Right atrium auricular region (tissue), 2 donors: ENCODE measurements around the gene JARID2. TPM values are rescaled to one million over a fixed set of nuclear protein-coding genes. Genes with fewer than 3 reads are reported as not detected.

Source experiments
- DNase-seq: peaks from one replicate; pipeline ENCODE4 v3.0.0-alpha.2; 2019; ENCODE audit warnings: low spot score
- H3K27ac ChIP-seq, 2 donors: fragments of 200-600 bp; sonication (generic); 1 replicate in 1 of 2; 2 replicates in 1 of 2; pipeline ENCODE4 v1.5.1; 2016 to 2019
- H3K27me3 ChIP-seq, 2 donors: fragments of 200-600 bp; sonication (generic); one replicate each; pipeline versions ENCODE4 v1.5.1 to v1.6.0; 2017 to 2019
- H3K36me3 ChIP-seq: fragments of 200-600 bp; sonication (generic); one replicate; pipeline ENCODE4 v1.5.1; 2016
- H3K4me1 ChIP-seq, 2 donors: fragments of 200-600 bp; sonication (generic); one replicate each; pipeline versions ENCODE4 v1.5.1 to v1.6.0; 2017 to 2019
- H3K4me3 ChIP-seq, 2 donors: fragments of 200-600 bp; sonication (generic); 1 replicate in 1 of 2; 2 replicates in 1 of 2; pipeline ENCODE4 v1.5.1; 2017 to 2019; ENCODE audit warnings: mild to moderate bottlenecking in 1 of 2, moderate library complexity in 1 of 2
- H3K9me3 ChIP-seq, 2 donors: fragments of 200-600 bp; sonication (generic); one replicate each; pipeline ENCODE4 v1.5.1; 2019
- total RNA-seq, 2 donors: library from RNA; depleted of rRNA; stranded (reverse); fragments of >200 nt; gene quantifications; one replicate each; pipeline ENCODE4 v1.1.0, GENCODE V29; 2016
- TF ChIP-seq, protein P1 (sequence below), 2 donors: fragments of 200-600 bp; sonication (generic); IDR thresholded peaks; one replicate each; pipeline ENCODE4 v1.5.1; 2019; ENCODE audit warnings: antibody characterized with exemption in 2 of 2

JARID2 gene
- total RNA-seq, 2 donors from 2014 or later: 6.5 to 6.7 TPM

DNA sequence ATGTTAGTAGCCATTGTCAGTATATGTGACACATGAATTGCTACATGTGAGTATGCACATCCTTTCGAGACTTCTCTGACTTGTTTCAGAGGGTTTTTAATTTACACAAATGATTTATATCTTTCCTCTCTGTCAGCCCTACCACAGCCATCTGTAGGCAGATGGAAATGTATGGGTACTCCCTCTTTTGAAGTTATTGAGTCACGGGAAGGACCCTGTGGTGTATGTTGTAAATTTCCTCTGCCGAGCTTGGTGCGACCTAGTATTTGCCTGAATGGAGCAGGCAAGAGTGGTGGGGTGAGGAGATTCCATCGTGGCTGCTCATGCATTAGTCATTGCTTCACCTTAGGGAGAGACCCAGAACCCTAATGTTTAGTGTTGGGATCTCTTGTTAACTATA is 171.9 kb downstream of the JARID2 start:
- Histone ChIP-seq H3K27me3 (no peaks in the 10 kb centered on the region), H3K36me3 (no peaks in the 10 kb centered on the region), H3K27ac (no peak overlapping the region), H3K9me3 (peaks cover 0 to 16% of the 10 kb centered on the region in 2 donors), H3K4me3 (no peak overlapping the region), H3K4me1 (peaks cover 0 to 41% of the 10 kb centered on the region in 2 donors)
- DNase-seq: no peak
- TF ChIP-seq, protein P1, sequence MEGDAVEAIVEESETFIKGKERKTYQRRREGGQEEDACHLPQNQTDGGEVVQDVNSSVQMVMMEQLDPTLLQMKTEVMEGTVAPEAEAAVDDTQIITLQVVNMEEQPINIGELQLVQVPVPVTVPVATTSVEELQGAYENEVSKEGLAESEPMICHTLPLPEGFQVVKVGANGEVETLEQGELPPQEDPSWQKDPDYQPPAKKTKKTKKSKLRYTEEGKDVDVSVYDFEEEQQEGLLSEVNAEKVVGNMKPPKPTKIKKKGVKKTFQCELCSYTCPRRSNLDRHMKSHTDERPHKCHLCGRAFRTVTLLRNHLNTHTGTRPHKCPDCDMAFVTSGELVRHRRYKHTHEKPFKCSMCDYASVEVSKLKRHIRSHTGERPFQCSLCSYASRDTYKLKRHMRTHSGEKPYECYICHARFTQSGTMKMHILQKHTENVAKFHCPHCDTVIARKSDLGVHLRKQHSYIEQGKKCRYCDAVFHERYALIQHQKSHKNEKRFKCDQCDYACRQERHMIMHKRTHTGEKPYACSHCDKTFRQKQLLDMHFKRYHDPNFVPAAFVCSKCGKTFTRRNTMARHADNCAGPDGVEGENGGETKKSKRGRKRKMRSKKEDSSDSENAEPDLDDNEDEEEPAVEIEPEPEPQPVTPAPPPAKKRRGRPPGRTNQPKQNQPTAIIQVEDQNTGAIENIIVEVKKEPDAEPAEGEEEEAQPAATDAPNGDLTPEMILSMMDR (IDR thresholded peaks at IDR 0.05): no peak

- TF ChIP-seq, protein P1 (IDR thresholded peaks at IDR 0.05): no peak
- Histone ChIP-seq H3K4me3 (no peak overlapping the region), H3K36me3 (no peaks in the 10 kb centered on the region), H3K27ac (no peak overlapping the region), H3K27me3 (no peaks in the 10 kb centered on the region), H3K9me3 (peaks cover 0 to 16% of the 10 kb centered on the region in 2 donors), H3K4me1 (peaks cover 0 to 30% of the 10 kb centered on the region in 2 donors)
- no peak for DNase-seq
These were observed 173.6 kb downstream of the JARID2 start for GRCh38 chr6:15419493-15419892.

- Histone ChIP-seq H3K4me3 (no peak overlapping the region), H3K9me3 (peaks cover 0 to 16% of the 10 kb centered on the region in 2 donors), H3K27ac (peak overlapping the region; percentile 37 to 70), H3K36me3 (no peaks in the 10 kb centered on the region), H3K4me1 (peaks cover 0 to 26% of the 10 kb centered on the region in 2 donors), H3K27me3 (no peaks in the 10 kb centered on the region)
- no peak for DNase-seq
- TF ChIP-seq, protein P1 (IDR thresholded peaks at IDR 0.05): no peak
These were observed 175.1 kb downstream of the JARID2 start for GRCh38 chr6:15420959-15421438.

DNA sequence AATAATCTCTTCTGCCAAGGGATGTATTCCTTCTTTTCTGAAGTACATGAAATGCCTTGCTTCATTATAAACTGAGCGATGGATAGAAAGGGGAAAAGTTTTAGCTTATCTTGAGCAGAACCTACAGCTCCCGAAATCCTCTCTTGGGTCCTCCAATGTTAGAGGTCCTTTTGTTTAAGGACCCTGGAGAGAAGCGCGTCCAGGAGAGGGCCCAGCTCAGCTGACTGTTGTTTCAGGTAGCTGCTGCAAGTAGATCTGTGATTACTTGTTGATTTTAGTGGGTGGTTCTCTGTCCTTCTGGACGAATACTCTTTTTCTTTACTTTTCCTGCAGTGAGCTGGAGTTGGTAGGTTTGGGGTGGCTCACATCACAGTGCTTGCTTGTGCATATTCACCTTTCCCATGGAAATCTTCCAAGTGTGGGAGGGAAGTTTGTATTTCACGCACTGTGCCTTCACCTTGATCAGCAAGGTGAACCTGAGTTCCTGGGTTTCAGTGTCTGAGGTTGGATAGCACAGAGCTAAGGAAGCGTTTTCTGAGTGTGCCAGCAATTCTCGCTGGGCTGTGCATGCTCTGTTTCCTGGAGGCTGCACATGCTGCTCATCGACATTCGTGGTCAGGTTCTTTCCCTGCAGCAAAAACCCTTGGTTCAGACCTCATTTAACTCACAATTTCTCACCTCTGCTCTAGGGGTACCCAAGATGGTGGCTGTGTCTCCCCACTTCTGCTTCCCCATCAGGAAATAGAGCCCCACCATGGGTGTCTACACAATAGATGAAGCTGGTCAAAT is 176.3 kb downstream of the JARID2 start:
- TF ChIP-seq, protein P1 (IDR thresholded peaks at IDR 0.05): no peak
- Histone ChIP-seq H3K4me3 (no peak overlapping the region), H3K36me3 (no peaks in the 10 kb centered on the region), H3K9me3 (peaks cover 0 to 16% of the 10 kb centered on the region in 2 donors), H3K27me3 (no peaks in the 10 kb centered on the region), H3K27ac (peak overlapping the region in 1 of 2 donors; percentile 70), H3K4me1 (peaks cover 0 to 37% of the 10 kb centered on the region in 2 donors)
- DNase-seq: no peak

DNA sequence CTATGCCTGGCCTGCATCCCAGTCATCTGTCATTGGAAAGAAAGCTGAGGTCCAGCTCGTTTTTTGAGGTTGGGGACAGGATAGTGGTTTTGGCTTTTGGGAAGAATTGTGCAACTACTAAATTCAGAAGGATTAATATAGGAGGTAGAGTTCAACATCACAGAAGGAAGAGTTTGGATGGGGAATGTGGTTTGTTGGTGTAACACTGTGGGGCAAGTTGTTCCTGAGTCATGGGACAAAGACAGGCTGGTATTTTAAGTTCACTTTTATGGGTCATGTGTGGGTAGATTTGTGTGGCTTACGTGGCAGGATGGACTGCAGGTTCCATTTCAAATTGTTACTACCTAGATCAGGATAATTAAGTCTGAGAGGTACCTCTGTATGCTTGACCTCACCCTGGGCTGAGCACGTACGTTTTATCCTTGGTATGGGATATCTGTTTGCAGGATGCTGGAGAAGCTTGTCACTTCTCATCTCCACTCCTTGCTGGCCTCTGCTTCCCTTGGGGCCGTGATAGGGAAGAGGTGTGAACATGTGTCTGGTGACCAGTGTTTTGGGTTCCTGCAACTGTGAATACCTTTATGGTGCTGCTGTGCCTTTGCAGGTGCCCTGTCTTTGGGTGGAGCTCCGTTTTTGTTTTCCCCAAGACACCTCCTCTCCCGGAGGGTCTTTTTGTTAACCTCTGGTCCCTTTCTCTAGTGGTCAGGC is 177.6 kb downstream of the JARID2 start:
- Histone ChIP-seq H3K27ac (no peak overlapping the region), H3K4me1 (peaks cover 0 to 46% of the 10 kb centered on the region in 2 donors)
- TF ChIP-seq, protein P1 (IDR thresholded peaks at IDR 0.05): no peak

More for the DNA sequence above, 177.6 kb downstream of the JARID2 start:
- no peaks in the 10 kb centered on the region for H3K36me3 ChIP-seq
- no peaks in the 10 kb centered on the region for H3K27me3 ChIP-seq
- no peak overlapping the region for H3K4me3 ChIP-seq
- DNase-seq: no peak
- peaks cover 0 to 16% of the 10 kb centered on the region in 2 donors for H3K9me3 ChIP-seq
